Coronary artery (tissue), 2 donors: ENCODE data around the gene FBXW7.

Source experiments
- DNase-seq: peaks from one replicate; pipeline ENCODE4 v3.0.0-alpha.2; 2017; ENCODE audit warnings: low spot score
- H3K27ac ChIP-seq, 2 donors: fragments of 200-600 bp; sonication (generic); one replicate each; pipeline ENCODE4 v1.5.1; 2016 to 2019
- H3K4me3 ChIP-seq: fragments of 200-600 bp; sonication (generic); 2 replicates; pipeline ENCODE4 v1.5.1; 2016; ENCODE audit warnings: mild to moderate bottlenecking, moderate library complexity
- TF ChIP-seq, protein P1 (sequence below): fragments of 200-600 bp; sonication (generic); IDR thresholded peaks from one replicate; pipeline ENCODE4 v1.5.1; 2019; ENCODE audit warnings: antibody characterized with exemption

The FBXW7 gene

DNA sequence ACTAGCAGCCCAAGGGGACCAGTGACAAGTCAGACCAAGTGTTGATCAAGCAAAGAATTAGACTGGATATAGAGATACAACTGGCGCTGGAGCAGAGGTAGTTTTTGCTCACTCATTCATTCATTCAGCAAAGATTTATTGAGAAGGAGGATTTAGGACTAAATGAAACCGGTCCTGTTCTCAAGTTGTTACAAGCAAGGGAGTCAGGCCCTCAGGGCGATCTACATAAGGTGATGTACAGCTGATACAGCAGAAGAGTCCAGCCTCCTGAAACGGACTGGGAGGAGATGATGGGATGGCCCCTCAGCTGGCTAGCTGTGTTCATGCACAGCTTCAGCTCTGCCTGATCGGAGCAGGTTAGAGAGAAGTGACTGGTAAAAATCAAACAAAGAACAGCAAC lies 242.4 kb downstream of the FBXW7 start:
- TF ChIP-seq, protein P1, sequence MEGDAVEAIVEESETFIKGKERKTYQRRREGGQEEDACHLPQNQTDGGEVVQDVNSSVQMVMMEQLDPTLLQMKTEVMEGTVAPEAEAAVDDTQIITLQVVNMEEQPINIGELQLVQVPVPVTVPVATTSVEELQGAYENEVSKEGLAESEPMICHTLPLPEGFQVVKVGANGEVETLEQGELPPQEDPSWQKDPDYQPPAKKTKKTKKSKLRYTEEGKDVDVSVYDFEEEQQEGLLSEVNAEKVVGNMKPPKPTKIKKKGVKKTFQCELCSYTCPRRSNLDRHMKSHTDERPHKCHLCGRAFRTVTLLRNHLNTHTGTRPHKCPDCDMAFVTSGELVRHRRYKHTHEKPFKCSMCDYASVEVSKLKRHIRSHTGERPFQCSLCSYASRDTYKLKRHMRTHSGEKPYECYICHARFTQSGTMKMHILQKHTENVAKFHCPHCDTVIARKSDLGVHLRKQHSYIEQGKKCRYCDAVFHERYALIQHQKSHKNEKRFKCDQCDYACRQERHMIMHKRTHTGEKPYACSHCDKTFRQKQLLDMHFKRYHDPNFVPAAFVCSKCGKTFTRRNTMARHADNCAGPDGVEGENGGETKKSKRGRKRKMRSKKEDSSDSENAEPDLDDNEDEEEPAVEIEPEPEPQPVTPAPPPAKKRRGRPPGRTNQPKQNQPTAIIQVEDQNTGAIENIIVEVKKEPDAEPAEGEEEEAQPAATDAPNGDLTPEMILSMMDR: no peak
- DNase-seq: no peak
- Histone ChIP-seq H3K4me3 (no peak overlapping the region), H3K27ac (no peak overlapping the region)

DNA sequence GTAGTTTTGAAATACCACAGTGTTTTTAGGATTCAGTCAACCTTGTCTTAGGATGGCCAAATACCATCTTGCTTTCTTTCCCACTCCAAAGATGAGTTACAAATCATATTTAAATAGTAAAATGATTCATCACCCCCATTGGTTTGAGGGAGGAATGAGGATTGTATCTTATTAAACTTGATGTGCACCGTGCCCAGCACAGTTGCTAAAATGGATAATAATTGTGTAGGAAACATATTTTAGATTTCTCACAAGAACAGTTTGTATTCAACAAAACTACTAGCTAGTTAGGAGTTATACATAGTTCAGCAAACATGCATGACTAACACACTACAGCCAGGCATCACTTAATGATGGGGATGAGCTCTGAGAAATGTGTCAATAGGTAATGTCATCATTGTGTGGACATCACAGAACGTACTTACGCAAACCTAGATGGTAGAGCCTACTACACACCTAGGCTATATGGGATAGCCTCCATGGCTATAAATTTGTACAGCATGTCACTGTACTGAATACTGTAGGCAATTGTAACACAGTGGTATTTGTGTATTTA lies 245.4 kb downstream of the FBXW7 start:
- no peak for DNase-seq
- Histone ChIP-seq H3K4me3 (peak overlapping the region; percentile 5), H3K27ac (no peak overlapping the region)
- TF ChIP-seq, protein P1: no peak

DNA sequence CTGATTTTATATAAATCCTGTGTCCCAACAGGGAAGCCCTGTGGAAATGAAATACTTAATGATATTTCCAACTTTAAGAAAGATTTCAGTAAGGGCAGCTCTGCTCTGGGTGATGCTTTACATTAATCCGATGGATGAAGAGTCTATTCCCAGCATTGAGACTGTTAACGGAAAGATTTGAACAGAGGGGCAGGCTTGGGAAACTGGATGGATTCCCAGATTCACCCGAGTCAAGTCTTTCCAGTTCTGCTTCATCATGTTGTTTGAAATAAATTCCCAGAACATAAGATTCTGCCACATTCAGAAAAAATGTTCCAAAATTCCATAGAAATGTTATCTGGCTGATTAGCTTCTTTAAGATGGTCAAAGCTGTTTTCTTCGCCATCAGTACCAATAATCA lies 246.0 kb downstream of the FBXW7 start:
- Histone ChIP-seq H3K27ac (no peak overlapping the region), H3K4me3 (peak overlapping the region; percentile 5)
- DNase-seq: no peak
- TF ChIP-seq, protein P1: no peak

DNA sequence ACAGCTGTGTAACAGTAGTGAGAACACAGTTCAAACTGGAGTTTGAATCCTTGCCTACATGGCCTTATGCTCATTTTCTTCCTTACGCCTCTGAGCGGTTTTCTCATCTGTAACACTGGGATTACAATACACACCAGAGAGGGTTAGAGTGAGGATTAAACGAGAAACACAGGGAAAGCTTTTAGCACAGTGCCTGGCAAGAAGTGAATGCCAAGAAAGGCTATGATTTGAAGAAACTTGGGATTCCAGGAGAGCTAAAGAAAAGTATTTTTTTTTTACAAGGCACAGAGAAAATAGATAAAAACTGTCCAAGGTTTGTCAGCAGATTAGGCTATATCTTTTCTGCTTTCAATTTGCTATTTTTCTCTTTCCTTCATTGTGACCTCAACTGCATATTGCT lies 246.4 kb downstream of the FBXW7 start:
- TF ChIP-seq, protein P1: no peak
- no peak for DNase-seq
- H3K27ac ChIP-seq: no peak overlapping the region

DNA sequence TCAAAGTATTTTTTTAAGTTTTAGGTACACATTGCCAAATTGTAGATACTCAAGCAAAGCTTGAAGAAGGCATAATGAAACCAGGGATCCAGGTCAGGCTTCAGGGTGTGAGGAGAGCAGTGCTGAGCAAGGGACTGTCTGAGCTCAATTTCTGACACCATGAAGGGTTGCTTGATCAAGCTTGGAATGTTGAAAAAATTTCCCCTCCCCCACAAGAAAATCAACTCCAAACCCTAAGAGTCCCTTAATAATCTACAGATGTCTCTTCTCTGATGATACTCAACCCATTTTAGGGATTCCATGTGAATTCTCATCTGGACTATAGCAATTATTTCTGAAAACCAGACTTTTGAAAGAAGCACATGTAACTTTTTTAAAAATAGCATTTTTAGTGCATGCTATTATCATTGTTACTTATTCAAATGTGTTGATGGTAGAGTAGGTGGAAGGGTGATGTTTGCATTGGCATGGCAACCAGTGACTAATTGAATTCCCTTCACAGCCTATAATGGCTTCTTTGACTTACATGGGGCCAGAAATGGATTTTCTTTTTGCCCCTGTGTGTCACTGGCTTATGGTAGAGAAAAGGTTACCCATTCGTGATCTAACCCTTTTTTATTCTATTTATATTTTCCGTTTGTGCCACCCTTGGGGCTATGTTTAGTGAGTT lies 252.0 kb downstream of the FBXW7 start:
- Histone ChIP-seq H3K27ac (no peak overlapping the region), H3K4me3 (no peak overlapping the region)
- TF ChIP-seq, protein P1: no peak
- no peak for DNase-seq

More for the DNA sequence above, 246.4 kb downstream of the FBXW7 start:
- H3K4me3 ChIP-seq: peak overlapping the region; percentile 5

DNA sequence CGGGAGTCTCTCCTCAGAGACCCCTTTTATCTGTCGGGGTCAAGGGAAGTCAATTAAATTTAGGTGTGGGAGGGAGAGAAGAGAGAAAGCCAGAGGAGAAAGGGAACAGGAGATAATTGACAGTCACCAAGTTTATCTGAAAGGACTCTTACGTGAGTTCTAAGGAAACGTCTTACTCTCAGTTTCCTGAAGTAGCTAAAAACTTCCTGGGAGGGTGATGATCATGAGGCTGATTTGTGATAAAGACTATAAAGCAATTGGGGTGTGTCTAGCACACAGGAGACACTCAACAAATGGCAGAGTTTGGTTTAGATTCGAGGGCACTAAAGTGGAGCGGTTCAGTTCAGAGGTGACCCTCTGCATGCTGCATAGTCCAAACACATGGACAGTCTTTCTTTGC lies 254.1 kb downstream of the FBXW7 start:
- TF ChIP-seq, protein P1: no peak
- no peak overlapping the region for H3K27ac ChIP-seq
- no peak overlapping the region for H3K4me3 ChIP-seq
- DNase-seq: no peak

DNA sequence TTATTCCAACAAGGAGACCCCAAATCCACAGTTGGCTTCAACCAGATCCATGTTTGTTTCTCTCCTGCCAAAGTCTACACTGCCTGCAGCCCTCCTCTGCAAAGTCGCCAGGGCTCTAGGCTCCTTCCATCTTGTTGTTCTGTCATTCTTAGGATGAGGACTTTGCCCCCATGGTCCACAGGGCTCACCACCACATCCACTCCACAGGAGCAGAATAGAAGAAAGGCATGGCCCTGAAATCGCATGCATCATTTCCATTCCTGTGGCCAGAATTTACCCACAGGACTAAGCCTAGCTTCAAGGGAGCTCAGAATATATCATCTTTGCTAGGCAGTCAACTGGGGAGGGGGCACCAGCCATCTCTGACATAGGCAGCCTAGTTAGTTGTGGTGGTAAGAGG lies 254.7 kb downstream of the FBXW7 start:
- no peak overlapping the region for H3K4me3 ChIP-seq
- no peak overlapping the region for H3K27ac ChIP-seq
- TF ChIP-seq, protein P1: no peak
- no peak for DNase-seq
